ENCODE results near the gene SPDYE8.
"Not testable (repeated sequence)": the region's sequence is repeated elsewhere in the genome, so short reads cannot be mapped to it uniquely, and the experiment has no call there.

Gene SPDYE8

DNA sequence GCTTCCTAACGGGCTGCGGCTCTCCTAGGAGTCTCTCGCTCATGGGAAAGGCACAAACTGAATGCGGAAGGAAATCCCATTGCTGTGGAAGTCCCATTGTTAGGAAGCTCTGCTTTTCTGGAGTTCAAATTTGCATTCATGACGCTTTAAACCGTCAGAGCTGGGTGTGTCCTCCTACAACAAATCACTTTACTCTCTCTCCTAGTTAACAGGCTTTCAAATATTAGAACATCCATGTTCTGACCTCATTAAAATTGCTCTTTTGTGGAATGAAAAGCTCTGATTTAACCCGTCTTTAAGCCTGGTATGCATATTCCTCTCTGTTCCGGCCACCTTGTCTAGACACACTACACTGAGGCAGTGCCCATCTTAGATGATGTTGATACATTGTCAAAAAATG is at the start of gene SPDYE8:
Gene SPDYE8, minus strand, starts transcription at position 101 of the 400 bp plus-strand sequence. CDS start 1,800 bp downstream, outside the sequence.
- DNase-seq (ENCODE audit: low spot score) = not testable (repeated sequence)

DNA sequence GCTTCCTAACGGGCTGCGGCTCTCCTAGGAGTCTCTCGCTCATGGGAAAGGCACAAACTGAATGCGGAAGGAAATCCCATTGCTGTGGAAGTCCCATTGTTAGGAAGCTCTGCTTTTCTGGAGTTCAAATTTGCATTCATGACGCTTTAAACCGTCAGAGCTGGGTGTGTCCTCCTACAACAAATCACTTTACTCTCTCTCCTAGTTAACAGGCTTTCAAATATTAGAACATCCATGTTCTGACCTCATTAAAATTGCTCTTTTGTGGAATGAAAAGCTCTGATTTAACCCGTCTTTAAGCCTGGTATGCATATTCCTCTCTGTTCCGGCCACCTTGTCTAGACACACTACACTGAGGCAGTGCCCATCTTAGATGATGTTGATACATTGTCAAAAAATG is 28.2 kb upstream of the SPDYE8 start, which contains the start of gene SPDYE11:
Gene SPDYE11, minus strand, starts transcription at position 101 of the 400 bp plus-strand sequence. CDS start 1,800 bp downstream, outside the sequence.
- not testable (repeated sequence) for DNase-seq (ENCODE audit: low spot score)

DNA sequence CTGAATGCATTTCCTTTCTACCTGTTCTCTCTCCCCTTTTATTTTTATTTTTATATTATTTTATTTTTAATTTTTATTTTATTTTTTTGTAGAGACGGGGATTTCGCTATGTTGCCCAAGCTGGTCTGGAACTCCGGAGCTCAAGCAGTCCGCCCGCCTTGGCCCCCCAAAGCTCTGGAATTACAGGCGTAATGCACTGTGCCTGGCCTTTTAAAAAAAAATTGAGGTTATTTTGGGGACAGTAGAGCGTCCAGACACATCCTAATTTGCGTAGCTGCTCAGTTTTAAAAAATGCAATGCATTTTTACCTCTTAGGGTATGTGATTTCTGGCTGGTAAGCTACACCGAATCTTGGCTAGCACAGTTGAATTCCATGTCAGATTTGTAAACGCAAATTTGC is 23.1 kb downstream of the SPDYE8 start:
- DNase-seq (ENCODE audit: low spot score) = not testable (repeated sequence)

- DNase-seq (ENCODE audit: low spot score) = not testable (repeated sequence)
Measured at GRCh38 chr7:73005693-73006447, 23.7 kb downstream of the SPDYE8 start.

DNA sequence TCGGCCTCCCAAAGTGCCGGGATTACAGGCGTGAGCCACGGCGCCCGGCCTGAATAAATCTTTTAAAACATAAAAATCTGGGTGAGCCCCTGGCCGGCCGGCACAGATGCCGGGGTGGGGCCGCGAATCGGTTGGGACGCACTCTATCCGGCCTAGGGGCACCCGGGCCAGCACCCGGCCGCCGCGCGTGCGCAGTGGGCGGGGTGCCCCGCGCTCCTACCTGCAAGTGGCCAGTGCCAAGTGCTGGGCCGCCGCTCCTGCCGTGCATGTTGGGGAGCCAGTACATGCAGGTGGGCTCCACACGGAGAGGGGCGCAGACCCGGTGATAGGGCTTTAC is 24.2 kb downstream of the SPDYE8 start:
- not testable (repeated sequence) for DNase-seq (ENCODE audit: low spot score)

DNA sequence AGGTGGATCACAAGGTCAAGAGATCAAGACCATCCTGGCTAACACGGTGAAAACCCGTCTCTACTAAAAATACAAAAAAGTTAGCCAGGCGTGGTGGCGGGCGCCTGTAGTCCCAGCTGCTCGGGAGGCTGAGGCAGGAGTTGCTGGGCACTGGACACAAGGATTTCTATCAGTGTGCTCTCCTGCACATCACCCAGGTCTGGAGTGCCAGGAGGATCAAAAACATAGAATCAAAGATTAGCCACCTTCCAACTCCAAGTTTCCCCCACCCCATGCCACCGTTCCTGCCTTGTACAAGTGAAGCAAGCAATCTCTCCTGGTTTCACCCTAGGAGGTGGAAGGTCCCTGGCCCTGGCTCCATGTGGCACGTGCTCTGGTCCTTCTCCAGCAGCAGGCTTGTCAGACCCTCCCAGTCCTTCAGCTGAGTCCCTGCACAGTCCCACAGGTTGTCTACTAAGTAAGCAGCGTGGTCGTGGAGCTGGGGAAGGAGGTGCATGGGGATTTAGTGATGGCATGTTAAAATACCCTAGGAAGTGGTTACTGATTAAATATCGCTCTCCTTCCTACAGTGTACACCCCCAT is 31.6 kb downstream of the SPDYE8 start:
- DNase-seq (ENCODE audit: low spot score) = not testable (repeated sequence)

- DNase-seq (ENCODE audit: low spot score) = not testable (repeated sequence)
Measured at GRCh38 chr7:72997447-72997846, 32.1 kb downstream of the SPDYE8 start.

GRCh38 chr7:72995484-72995883 is 34.1 kb downstream of the SPDYE8 start:
- not testable (repeated sequence) for DNase-seq (ENCODE audit: low spot score)

- not testable (repeated sequence) for DNase-seq (ENCODE audit: low spot score)
Measured at GRCh38 chr7:72990146-72990913, 39.2 kb downstream of the SPDYE8 start.

DNA sequence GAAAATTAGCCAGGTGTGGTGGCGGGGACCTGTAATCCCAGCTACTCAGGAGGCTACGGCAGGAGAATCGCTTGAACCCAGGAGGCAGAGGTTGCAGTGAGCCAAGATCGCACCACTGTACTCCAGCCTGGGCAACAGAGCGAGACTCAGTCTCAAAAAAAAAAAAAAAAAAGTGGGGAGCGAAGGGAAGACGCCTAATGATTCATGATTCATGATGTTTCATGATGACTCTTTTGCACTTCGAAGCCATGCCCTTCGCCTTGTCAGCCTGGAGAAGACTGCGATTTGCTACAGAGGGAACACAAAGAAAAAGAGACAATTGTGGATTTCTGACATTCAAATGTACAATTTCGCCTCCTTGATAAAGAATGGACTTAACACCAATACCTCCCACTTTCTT is 47.5 kb downstream of the SPDYE8 start:
- DNase-seq (ENCODE audit: low spot score) = not testable (repeated sequence)

- DNase-seq (ENCODE audit: low spot score) = not testable (repeated sequence)
Measured at GRCh38 chr7:72980382-72980781, 49.2 kb downstream of the SPDYE8 start.

GRCh38 chr7:72976434-72976833 is 53.1 kb downstream of the SPDYE8 start:
- not testable (repeated sequence) for DNase-seq (ENCODE audit: low spot score)

DNA sequence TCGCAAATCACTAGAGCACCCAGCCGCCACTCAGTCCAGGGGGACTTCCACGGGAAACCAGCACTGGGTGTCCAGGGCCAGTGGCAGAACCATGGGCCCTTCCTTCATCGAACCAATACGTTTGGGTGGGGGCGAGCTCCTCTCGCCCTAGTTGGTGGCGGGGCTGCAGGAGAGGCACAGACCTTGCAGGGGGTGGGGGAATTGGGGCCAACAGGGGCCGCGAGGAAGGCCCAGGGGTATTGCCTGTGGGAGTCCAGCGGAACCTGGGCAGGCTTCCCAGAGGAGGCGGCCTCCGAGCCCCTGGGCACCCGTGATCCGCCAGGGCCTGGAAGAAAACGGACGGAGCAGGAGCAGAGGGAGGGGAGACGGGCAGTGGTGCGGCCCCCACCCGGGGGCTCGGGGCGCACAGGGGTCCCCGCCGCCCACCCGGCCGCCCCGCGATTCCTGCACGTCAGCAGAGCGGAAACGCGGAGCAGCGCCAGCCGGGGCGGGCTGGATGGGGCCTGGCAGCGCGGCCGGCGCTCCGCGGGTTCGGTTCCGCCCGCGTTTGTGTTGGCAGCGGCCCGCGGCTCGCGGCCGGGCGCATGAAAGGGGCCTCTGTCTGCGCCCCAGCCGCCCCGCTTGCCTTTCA is 53.8 kb downstream of the SPDYE8 start:
- not testable (repeated sequence) for DNase-seq (ENCODE audit: low spot score)

- DNase-seq (ENCODE audit: low spot score) = not testable (repeated sequence)
Measured at GRCh38 chr7:72974781-72975180, 54.8 kb downstream of the SPDYE8 start.

DNA sequence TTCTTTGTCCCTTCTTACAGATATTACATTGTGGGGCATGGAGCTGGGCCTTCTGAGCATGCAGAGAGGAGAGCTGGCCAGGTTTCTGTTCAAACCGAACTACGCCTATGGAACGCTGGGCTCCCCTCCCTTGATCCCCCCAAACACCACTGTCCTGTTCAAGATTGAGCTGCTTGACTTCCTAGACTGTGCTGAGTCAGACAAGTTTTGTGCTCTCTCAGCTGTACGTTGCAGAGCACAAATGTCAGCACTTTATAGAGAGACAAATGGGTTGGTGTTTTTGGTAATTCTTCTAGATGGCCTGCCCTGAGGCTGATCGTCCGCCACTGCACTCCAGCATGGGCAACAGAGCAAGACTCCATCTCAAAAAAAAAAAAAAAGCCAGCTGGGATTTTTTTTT is 58.1 kb downstream of the SPDYE8 start:
- not testable (repeated sequence) for DNase-seq (ENCODE audit: low spot score)
